Urothelium cell line (cell line): ENCODE results near the gene CS.
"Not testable (repeated sequence)": the region's sequence is repeated elsewhere in the genome, so short reads cannot be mapped to it uniquely, and the experiment has no call there.

Experiments
- DNase-seq: peaks from one replicate; pipeline ENCODE4 v3.0.0; 2011; ENCODE audit warnings: low spot score, mixed read lengths
- FAIRE-seq: peaks from 2 replicates; lab custom pipeline; 2011; peaks lifted over from hg19 to GRCh38; lab: Jason Lieb, UNC

CS gene

GRCh38 chr12:56299853-56300643, at the start of gene CS:
CS (minus strand) TSS chr12:56300330; CDS start chr12:56300201, 129 bp downstream.
- FAIRE-seq (peak; percentile 23), DNase-seq (peak; percentile 98)

- no peak for FAIRE-seq
- DNase-seq, result no peak
Observed at GRCh38 chr12:56348776-56349175, 48.6 kb upstream of the CS start.

GRCh38 chr12:56347255-56347654, 47.1 kb upstream of the CS start:
- not testable (repeated sequence) for DNase-seq, FAIRE-seq

- DNase-seq (no peak), FAIRE-seq (no peak)
Observed at GRCh38 chr12:56346675-56347074, 46.5 kb upstream of the CS start.

- FAIRE-seq, DNase-seq: not testable (repeated sequence)
Observed at GRCh38 chr12:56342290-56342689, 42.2 kb upstream of the CS start.

GRCh38 chr12:56341616-56342015, 41.5 kb upstream of the CS start:
- no peak for DNase-seq

GRCh38 chr12:56339158-56339422, 39.0 kb upstream of the CS start:
- DNase-seq (no peak), FAIRE-seq (no peak)

More at GRCh38 chr12:56341616-56342015, 41.5 kb upstream of the CS start:
- FAIRE-seq, result no peak

- no peak for FAIRE-seq
- DNase-seq, result peak; percentile 39
Observed at GRCh38 chr12:56338308-56339157, 38.4 kb upstream of the CS start, which contains the start of gene IL23A. IL23A (plus strand) TSS chr12:56338884; CDS start chr12:56339045, 161 bp downstream.

- FAIRE-seq, result no peak
- no peak for DNase-seq
Observed at GRCh38 chr12:56337753-56338251, 37.7 kb upstream of the CS start.

- no peak for FAIRE-seq
- DNase-seq, result no peak
Observed at GRCh38 chr12:56336361-56337167, 36.4 kb upstream of the CS start.

GRCh38 chr12:56335527-56335926, 35.4 kb upstream of the CS start:
- not testable (repeated sequence) for DNase-seq, FAIRE-seq

- no peak for DNase-seq
- FAIRE-seq, result no peak
Observed at GRCh38 chr12:56334490-56334793, 34.3 kb upstream of the CS start.

- peak; percentile 99 for DNase-seq
- FAIRE-seq, result no peak
Observed at GRCh38 chr12:56333679-56334489, 33.8 kb upstream of the CS start, which contains the start of gene PAN2. PAN2 (minus strand) TSS chr12:56334000; CDS start chr12:56333094, 906 bp downstream.

GRCh38 chr12:56333197-56333678, 33.1 kb upstream of the CS start:
- DNase-seq, result no peak
- FAIRE-seq, result no peak

GRCh38 chr12:56332512-56333196, 32.5 kb upstream of the CS start:
- FAIRE-seq (no peak), DNase-seq (no peak)

- FAIRE-seq, result no peak
- DNase-seq, result no peak
Observed at GRCh38 chr12:56330936-56331490, 30.9 kb upstream of the CS start.

GRCh38 chr12:56326533-56326932, 26.4 kb upstream of the CS start:
- DNase-seq, result no peak
- FAIRE-seq, result no peak

- DNase-seq (no peak), FAIRE-seq (no peak)
Observed at GRCh38 chr12:56326126-56326525, 26.0 kb upstream of the CS start.

GRCh38 chr12:56324206-56324605, 24.1 kb upstream of the CS start:
- no peak for FAIRE-seq
- no peak for DNase-seq
